ENCODE data around the gene TBX20.

The TBX20 gene

DNA sequence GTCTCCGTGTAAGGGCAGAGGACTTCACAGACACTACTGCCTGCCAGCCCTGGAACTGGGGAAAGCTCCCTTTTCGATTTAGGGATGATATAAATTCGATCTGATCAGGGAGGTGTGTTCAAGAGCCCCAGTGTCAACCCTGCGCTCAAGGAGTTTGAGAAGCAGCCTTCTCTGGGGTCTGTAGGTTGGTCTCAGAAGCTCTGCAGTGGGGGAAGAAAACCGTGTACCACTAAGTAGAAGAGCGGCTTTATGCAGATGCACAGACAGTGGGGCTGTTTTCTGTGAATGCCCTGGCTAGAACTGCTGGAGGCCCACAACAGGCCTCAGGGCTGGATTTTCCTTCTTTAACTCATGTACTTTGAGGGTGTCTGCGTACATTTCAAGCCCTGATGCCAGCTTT, 6.3 kb upstream of the TBX20 start:
- no peak for DNase-seq (ENCODE audit: low spot score)
- TF ChIP-seq, protein P1, sequence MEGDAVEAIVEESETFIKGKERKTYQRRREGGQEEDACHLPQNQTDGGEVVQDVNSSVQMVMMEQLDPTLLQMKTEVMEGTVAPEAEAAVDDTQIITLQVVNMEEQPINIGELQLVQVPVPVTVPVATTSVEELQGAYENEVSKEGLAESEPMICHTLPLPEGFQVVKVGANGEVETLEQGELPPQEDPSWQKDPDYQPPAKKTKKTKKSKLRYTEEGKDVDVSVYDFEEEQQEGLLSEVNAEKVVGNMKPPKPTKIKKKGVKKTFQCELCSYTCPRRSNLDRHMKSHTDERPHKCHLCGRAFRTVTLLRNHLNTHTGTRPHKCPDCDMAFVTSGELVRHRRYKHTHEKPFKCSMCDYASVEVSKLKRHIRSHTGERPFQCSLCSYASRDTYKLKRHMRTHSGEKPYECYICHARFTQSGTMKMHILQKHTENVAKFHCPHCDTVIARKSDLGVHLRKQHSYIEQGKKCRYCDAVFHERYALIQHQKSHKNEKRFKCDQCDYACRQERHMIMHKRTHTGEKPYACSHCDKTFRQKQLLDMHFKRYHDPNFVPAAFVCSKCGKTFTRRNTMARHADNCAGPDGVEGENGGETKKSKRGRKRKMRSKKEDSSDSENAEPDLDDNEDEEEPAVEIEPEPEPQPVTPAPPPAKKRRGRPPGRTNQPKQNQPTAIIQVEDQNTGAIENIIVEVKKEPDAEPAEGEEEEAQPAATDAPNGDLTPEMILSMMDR (IDR thresholded peaks at IDR 0.05): no peak
- H3K4me3 ChIP-seq: no peak overlapping the region
- no peak overlapping the region for H3K27ac ChIP-seq

DNA sequence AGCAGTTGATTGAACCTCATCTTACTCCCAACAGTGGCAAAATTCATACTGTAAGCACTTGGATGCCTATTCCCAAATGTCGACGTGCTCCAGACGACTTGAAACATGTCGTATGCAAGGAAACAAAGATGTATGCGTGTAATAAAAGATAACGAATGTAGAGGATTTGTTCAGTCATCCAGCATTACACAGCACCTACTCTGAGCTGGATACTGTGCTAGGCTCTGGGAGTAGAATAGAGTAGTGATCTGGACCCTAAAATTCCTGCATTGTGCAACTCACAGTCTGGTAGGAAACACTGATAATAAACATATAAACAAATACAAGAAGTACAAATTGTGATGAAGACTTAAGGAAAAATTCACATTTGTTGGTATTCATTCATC, 5.6 kb upstream of the TBX20 start:
- Histone ChIP-seq H3K4me3 (no peak overlapping the region), H3K27ac (no peak overlapping the region)
- TF ChIP-seq, protein P1 (IDR thresholded peaks at IDR 0.05): no peak
- no peak for DNase-seq (ENCODE audit: low spot score)

DNA sequence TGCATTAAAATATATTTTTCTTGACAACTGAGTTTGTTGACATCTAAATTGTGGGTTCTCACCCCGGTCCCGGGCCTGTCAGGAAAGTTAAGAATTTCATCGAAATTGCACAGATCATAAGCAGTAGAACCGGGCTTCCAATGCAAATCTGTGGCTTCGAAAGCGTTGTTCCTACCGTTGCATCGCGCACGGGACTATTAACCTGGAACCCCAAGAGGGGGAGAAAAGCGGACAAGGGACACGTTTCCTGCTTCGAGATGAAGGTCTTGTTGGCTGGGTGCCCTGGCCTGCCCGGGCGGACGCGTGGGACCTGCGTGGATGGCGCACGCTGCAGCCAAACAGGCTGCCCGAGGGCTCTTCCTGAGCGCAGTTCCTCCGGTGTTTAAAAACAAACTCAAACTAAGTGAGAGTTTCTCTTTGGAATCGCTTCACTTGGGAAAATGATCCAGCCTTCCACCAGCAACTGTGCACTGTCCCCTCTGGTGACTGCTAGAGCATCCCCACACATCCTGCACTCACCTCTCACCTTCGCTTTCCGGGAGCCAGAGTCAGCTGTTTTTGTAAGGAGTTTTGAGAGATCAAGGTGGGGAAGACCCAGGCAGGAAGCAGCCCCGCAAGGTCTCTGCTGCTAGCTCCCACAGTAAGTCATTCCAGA, 5.1 kb upstream of the TBX20 start:
- no peak for DNase-seq (ENCODE audit: low spot score)
- Histone ChIP-seq H3K4me3 (no peak overlapping the region), H3K27ac (no peak overlapping the region)
- TF ChIP-seq, protein P1 (IDR thresholded peaks at IDR 0.05): no peak

DNA sequence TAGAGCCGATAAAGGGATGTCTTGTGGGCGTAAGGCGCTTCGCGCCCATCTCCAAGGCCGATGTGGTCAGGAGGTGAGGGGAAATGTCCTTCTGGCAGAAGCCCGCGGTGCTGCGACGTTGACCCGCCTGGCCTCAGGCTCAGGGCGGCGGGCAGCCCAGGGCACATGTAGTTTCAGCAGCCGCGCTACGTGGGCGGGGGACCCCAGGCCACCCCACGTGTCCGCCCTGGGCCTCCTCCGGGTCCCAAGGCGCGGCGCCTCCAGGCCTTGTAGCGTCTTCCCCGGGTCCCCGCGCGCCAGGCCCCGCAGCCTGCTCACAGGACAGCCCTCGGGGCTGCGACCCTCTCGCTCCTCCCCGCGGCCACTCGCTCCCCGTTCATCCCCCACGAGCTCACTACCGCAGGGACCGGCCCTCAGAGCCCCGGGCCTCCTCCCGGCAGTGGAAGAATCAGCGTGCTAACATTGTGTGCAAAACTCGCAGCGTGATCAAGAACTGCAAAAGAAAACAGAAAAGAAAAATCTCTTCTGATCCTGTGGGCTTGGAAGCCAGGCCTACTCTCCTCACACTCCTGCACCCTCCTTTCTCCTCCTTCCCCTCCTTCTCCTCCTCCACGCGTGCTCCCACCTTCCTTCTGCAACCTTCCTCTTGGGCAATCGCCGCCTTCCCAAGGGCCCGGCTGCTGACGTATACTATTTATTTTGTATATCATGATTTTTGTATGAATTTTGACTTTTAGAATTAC, 4.4 kb upstream of the TBX20 start:
- TF ChIP-seq, protein P1 (IDR thresholded peaks at IDR 0.05): no peak
- peak overlapping the region; percentile 56 for H3K4me3 ChIP-seq
- DNase-seq (ENCODE audit: low spot score): no peak
- no peak overlapping the region for H3K27ac ChIP-seq

- Histone ChIP-seq H3K4me3 (peak overlapping the region; percentile 56), H3K27ac (peak overlapping the region in 1 of 2 donors; percentile 1)
- no peak for DNase-seq (ENCODE audit: low spot score)
- TF ChIP-seq, protein P1 (IDR thresholded peaks at IDR 0.05): no peak
Observed at GRCh38 chr7:35257251-35258124, 3.6 kb upstream of the TBX20 start.

GRCh38 chr7:35256256-35257175, 2.6 kb upstream of the TBX20 start:
- DNase-seq (ENCODE audit: low spot score): no peak
- H3K27ac ChIP-seq: no peak overlapping the region
- no peak overlapping the region for H3K4me3 ChIP-seq
- TF ChIP-seq, protein P1 (IDR thresholded peaks at IDR 0.05): no peak

Measured in coronary artery (tissue), 2 donors.